ENCODE data around the gene KRTAP5-6.
"Not testable (repeated sequence)": the region's sequence is repeated elsewhere in the genome, so short reads cannot be mapped to it uniquely, and the experiment has no call there.

Gene KRTAP5-6

GRCh38 chr11:1665313-1665712 lies 31.7 kb upstream of the KRTAP5-6 start:
- no peak overlapping the region for H3K27ac ChIP-seq (ENCODE audit: low read length)
- H3K4me3 ChIP-seq (ENCODE audit: low read length in 2 of 2): no peak overlapping the region
- H3K4me1 ChIP-seq (ENCODE audit: control insufficient read depth, insufficient read depth, low read length): no peaks in the 10 kb centered on the region
- peaks cover 8 to 15% of the 10 kb centered on the region in 2 donors for H3K27me3 ChIP-seq (ENCODE audit: control insufficient read depth in 1 of 2, insufficient read depth in 2 of 2, low read length in 2 of 2)
- H3K9ac ChIP-seq (ENCODE audit: low read length in 2 of 2): no peak overlapping the region
- H3K9me3 ChIP-seq (ENCODE audit: control insufficient read depth in 2 of 2, low read length in 2 of 2): no peaks in the 10 kb centered on the region
- no peaks in the 10 kb centered on the region for H3K36me3 ChIP-seq (ENCODE audit: control insufficient read depth in 2 of 2, insufficient read depth in 2 of 2, low read length in 2 of 2)

GRCh38 chr11:1667121-1667850 lies 29.7 kb upstream of the KRTAP5-6 start:
- Histone ChIP-seq H3K9ac (ENCODE audit: low read length in 2 of 2) (no peak overlapping the region), H3K27ac (ENCODE audit: low read length) (no peak overlapping the region), H3K27me3 (ENCODE audit: control insufficient read depth in 1 of 2, insufficient read depth in 2 of 2, low read length in 2 of 2) (peaks cover 10 to 15% of the 10 kb centered on the region in 2 donors), H3K9me3 (ENCODE audit: control insufficient read depth in 2 of 2, low read length in 2 of 2) (no peaks in the 10 kb centered on the region), H3K4me3 (ENCODE audit: low read length in 2 of 2) (no peak overlapping the region), H3K36me3 (ENCODE audit: control insufficient read depth in 2 of 2, insufficient read depth in 2 of 2, low read length in 2 of 2) (no peaks in the 10 kb centered on the region), H3K4me1 (ENCODE audit: control insufficient read depth, insufficient read depth, low read length) (no peaks in the 10 kb centered on the region)

GRCh38 chr11:1667906-1668305 lies 29.1 kb upstream of the KRTAP5-6 start:
- no peaks in the 10 kb centered on the region for H3K4me1 ChIP-seq (ENCODE audit: control insufficient read depth, insufficient read depth, low read length)
- H3K4me3 ChIP-seq (ENCODE audit: low read length in 2 of 2): no peak overlapping the region
- H3K27me3 ChIP-seq (ENCODE audit: control insufficient read depth in 1 of 2, insufficient read depth in 2 of 2, low read length in 2 of 2): peaks cover 10 to 15% of the 10 kb centered on the region in 2 donors
- no peaks in the 10 kb centered on the region for H3K36me3 ChIP-seq (ENCODE audit: control insufficient read depth in 2 of 2, insufficient read depth in 2 of 2, low read length in 2 of 2)
- H3K9me3 ChIP-seq (ENCODE audit: control insufficient read depth in 2 of 2, low read length in 2 of 2): no peaks in the 10 kb centered on the region
- no peak overlapping the region for H3K27ac ChIP-seq (ENCODE audit: low read length)
- H3K9ac ChIP-seq (ENCODE audit: low read length in 2 of 2): no peak overlapping the region

- H3K4me1 ChIP-seq (ENCODE audit: control insufficient read depth, insufficient read depth, low read length): no peaks in the 10 kb centered on the region
Measured at GRCh38 chr11:1668911-1669473, 28.0 kb upstream of the KRTAP5-6 start.

GRCh38 chr11:1669546-1670218 lies 27.3 kb upstream of the KRTAP5-6 start:
- Histone ChIP-seq H3K4me1 (ENCODE audit: control insufficient read depth, insufficient read depth, low read length) (no peaks in the 10 kb centered on the region), H3K36me3 (ENCODE audit: control insufficient read depth in 2 of 2, insufficient read depth in 2 of 2, low read length in 2 of 2) (no peaks in the 10 kb centered on the region), H3K4me3 (ENCODE audit: low read length in 2 of 2) (no peak overlapping the region), H3K9me3 (ENCODE audit: control insufficient read depth in 2 of 2, low read length in 2 of 2) (no peaks in the 10 kb centered on the region), H3K27me3 (ENCODE audit: control insufficient read depth in 1 of 2, insufficient read depth in 2 of 2, low read length in 2 of 2) (peaks cover 12 to 22% of the 10 kb centered on the region in 2 donors), H3K27ac (ENCODE audit: low read length) (no peak overlapping the region), H3K9ac (ENCODE audit: low read length in 2 of 2) (no peak overlapping the region)

More at GRCh38 chr11:1668911-1669473, 28.0 kb upstream of the KRTAP5-6 start:
- H3K4me3 ChIP-seq (ENCODE audit: low read length in 2 of 2): no peak overlapping the region
- H3K9me3 ChIP-seq (ENCODE audit: control insufficient read depth in 2 of 2, low read length in 2 of 2): no peaks in the 10 kb centered on the region
- peaks cover 11 to 15% of the 10 kb centered on the region in 2 donors for H3K27me3 ChIP-seq (ENCODE audit: control insufficient read depth in 1 of 2, insufficient read depth in 2 of 2, low read length in 2 of 2)
- no peak overlapping the region for H3K27ac ChIP-seq (ENCODE audit: low read length)
- no peaks in the 10 kb centered on the region for H3K36me3 ChIP-seq (ENCODE audit: control insufficient read depth in 2 of 2, insufficient read depth in 2 of 2, low read length in 2 of 2)
- no peak overlapping the region for H3K9ac ChIP-seq (ENCODE audit: low read length in 2 of 2)

- H3K4me1 ChIP-seq (ENCODE audit: control insufficient read depth, insufficient read depth, low read length); H3K36me3 ChIP-seq (ENCODE audit: control insufficient read depth in 2 of 2, insufficient read depth in 2 of 2, low read length in 2 of 2); H3K9ac ChIP-seq (ENCODE audit: low read length in 2 of 2); H3K27ac ChIP-seq (ENCODE audit: low read length); H3K4me3 ChIP-seq (ENCODE audit: low read length in 2 of 2); H3K9me3 ChIP-seq (ENCODE audit: control insufficient read depth in 2 of 2, low read length in 2 of 2): not testable (repeated sequence)
- peaks cover 13 to 24% of the 10 kb centered on the region in 2 donors for H3K27me3 ChIP-seq (ENCODE audit: control insufficient read depth in 1 of 2, insufficient read depth in 2 of 2, low read length in 2 of 2)
Measured at GRCh38 chr11:1670457-1670856, 26.5 kb upstream of the KRTAP5-6 start.

- Histone ChIP-seq H3K27me3 (ENCODE audit: control insufficient read depth in 1 of 2, insufficient read depth in 2 of 2, low read length in 2 of 2) (peaks cover 13 to 24% of the 10 kb centered on the region in 2 donors), H3K9me3 (ENCODE audit: control insufficient read depth in 2 of 2, low read length in 2 of 2) (no peaks in the 10 kb centered on the region), H3K4me1 (ENCODE audit: control insufficient read depth, insufficient read depth, low read length) (no peaks in the 10 kb centered on the region), H3K9ac (ENCODE audit: low read length in 2 of 2) (no peak overlapping the region), H3K27ac (ENCODE audit: low read length) (no peak overlapping the region), H3K36me3 (ENCODE audit: control insufficient read depth in 2 of 2, insufficient read depth in 2 of 2, low read length in 2 of 2) (no peaks in the 10 kb centered on the region), H3K4me3 (ENCODE audit: low read length in 2 of 2) (no peak overlapping the region)
Measured at GRCh38 chr11:1670905-1671371, 26.1 kb upstream of the KRTAP5-6 start.

GRCh38 chr11:1671658-1672057 lies 25.3 kb upstream of the KRTAP5-6 start:
- no peaks in the 10 kb centered on the region for H3K36me3 ChIP-seq (ENCODE audit: control insufficient read depth in 2 of 2, insufficient read depth in 2 of 2, low read length in 2 of 2)
- no peaks in the 10 kb centered on the region for H3K4me1 ChIP-seq (ENCODE audit: control insufficient read depth, insufficient read depth, low read length)
- no peak overlapping the region for H3K4me3 ChIP-seq (ENCODE audit: low read length in 2 of 2)
- peaks cover 14 to 25% of the 10 kb centered on the region in 2 donors for H3K27me3 ChIP-seq (ENCODE audit: control insufficient read depth in 1 of 2, insufficient read depth in 2 of 2, low read length in 2 of 2)
- H3K9me3 ChIP-seq (ENCODE audit: control insufficient read depth in 2 of 2, low read length in 2 of 2): no peaks in the 10 kb centered on the region
- no peak overlapping the region for H3K27ac ChIP-seq (ENCODE audit: low read length)
- H3K9ac ChIP-seq (ENCODE audit: low read length in 2 of 2): no peak overlapping the region

GRCh38 chr11:1672613-1673350 lies 24.2 kb upstream of the KRTAP5-6 start:
- H3K9ac ChIP-seq (ENCODE audit: low read length in 2 of 2): no peak overlapping the region
- no peaks in the 10 kb centered on the region for H3K9me3 ChIP-seq (ENCODE audit: control insufficient read depth in 2 of 2, low read length in 2 of 2)
- H3K36me3 ChIP-seq (ENCODE audit: control insufficient read depth in 2 of 2, insufficient read depth in 2 of 2, low read length in 2 of 2): no peaks in the 10 kb centered on the region
- H3K4me1 ChIP-seq (ENCODE audit: control insufficient read depth, insufficient read depth, low read length): no peaks in the 10 kb centered on the region
- no peak overlapping the region for H3K27ac ChIP-seq (ENCODE audit: low read length)
- H3K4me3 ChIP-seq (ENCODE audit: low read length in 2 of 2): no peak overlapping the region
- H3K27me3 ChIP-seq (ENCODE audit: control insufficient read depth in 1 of 2, insufficient read depth in 2 of 2, low read length in 2 of 2): peaks cover 17 to 25% of the 10 kb centered on the region in 2 donors

GRCh38 chr11:1673446-1674172 lies 23.4 kb upstream of the KRTAP5-6 start:
- Histone ChIP-seq H3K9me3 (ENCODE audit: control insufficient read depth in 2 of 2, low read length in 2 of 2) (no peaks in the 10 kb centered on the region), H3K4me3 (ENCODE audit: low read length in 2 of 2) (no peak overlapping the region), H3K27me3 (ENCODE audit: control insufficient read depth in 1 of 2, insufficient read depth in 2 of 2, low read length in 2 of 2) (peaks cover 25 to 28% of the 10 kb centered on the region in 2 donors), H3K9ac (ENCODE audit: low read length in 2 of 2) (no peak overlapping the region), H3K4me1 (ENCODE audit: control insufficient read depth, insufficient read depth, low read length) (no peaks in the 10 kb centered on the region), H3K27ac (ENCODE audit: low read length) (no peak overlapping the region), H3K36me3 (ENCODE audit: control insufficient read depth in 2 of 2, insufficient read depth in 2 of 2, low read length in 2 of 2) (no peaks in the 10 kb centered on the region)
